Measurements from ENCODE around the gene EIF2S2. TPM values are rescaled to one million over a fixed set of nuclear protein-coding genes. Genes with fewer than 3 reads are reported as not detected.

The EIF2S2 gene
- total and polyA plus RNA-seq, 5 donors from 2014 or later, result 21.1 to 29.0 (median 23.2) TPM

Other genes starting within 250 kb of the EIF2S2 start
- gene RALY, start 118.3 kb downstream of the EIF2S2 start, total RNA-seq, result 170 TPM
- 100 to 1,000 TPM; 160 to 216 (median 194) TPM for gene RALY, start 118.3 kb downstream of the EIF2S2 start, polyA plus RNA-seq
- not detected for gene ASIP, start 129.2 kb upstream of the EIF2S2 start, total RNA-seq
- gene ASIP, start 129.2 kb upstream of the EIF2S2 start, polyA plus RNA-seq, result not detected
- 15.4 TPM for gene AHCY, start 191.1 kb upstream of the EIF2S2 start, total RNA-seq
- gene AHCY, start 191.1 kb upstream of the EIF2S2 start, polyA plus RNA-seq, result 10 to 100 TPM; 23.4 to 30.4 (median 26.8) TPM